GM18867 (cell line): ENCODE results near the gene ADCY1.
"Not testable (repeated sequence)": the region's sequence is repeated elsewhere in the genome, so short reads cannot be mapped to it uniquely, and the experiment has no call there.

ENCODE experiments used
- ATAC-seq: cut with Tn5 transposase; IDR thresholded peaks from one replicate; pipeline ENCODE4 v1.9.1; 2021; ENCODE audit warnings: mild to moderate bottlenecking, moderate library complexity; ENCODE audit not compliant: unreplicated experiment

Gene ADCY1

DNA sequence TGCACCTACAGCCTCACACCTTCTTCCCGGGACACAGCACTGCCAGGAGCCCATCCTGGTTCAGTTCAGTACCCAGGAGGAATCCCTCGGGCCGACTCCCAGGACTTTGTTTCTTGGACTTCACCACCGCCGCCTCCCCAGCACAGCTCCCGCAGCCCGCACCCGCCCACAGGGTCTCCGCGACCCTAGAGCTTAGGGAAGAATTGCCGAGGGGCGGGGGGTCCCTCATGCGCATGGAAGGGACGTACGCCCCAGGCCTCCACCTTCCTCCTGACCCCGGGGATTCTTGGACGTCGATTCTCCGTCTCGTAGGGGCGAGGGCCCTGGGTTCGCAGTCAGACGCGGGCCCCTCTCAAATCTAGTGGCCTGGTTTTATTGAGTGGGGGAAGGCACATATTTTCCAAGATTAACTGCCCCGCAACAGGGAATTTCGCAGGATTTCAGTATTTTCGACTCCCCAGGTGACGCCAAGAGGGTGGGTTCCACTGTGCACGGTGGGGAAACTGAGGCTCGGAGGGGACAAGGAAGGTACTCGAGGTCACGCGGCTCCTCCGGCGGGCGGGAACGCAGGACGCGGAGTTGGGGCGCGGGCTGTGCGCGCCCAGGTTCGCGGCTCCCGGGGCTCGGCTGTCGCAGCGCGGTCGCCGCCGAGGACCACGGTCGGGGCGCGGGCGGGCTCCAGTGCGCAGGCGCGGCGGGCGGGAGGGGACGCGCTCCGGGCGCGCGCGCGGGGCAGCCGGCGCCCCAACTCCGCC, at the start of gene ADCY1:
Gene ADCY1 (plus strand): TSS at position 708 of the 755 bp plus-strand sequence. CDS start 176 bp downstream, outside the sequence.
- ATAC-seq = no peak

- ATAC-seq = no peak
Observed at GRCh38 chr7:45524445-45524844, 49.7 kb upstream of the ADCY1 start.

- no peak for ATAC-seq
Observed at GRCh38 chr7:45525057-45525456, 49.1 kb upstream of the ADCY1 start.

- no peak for ATAC-seq
Observed at GRCh38 chr7:45543473-45543872, 30.7 kb upstream of the ADCY1 start.

- ATAC-seq = not testable (repeated sequence)
Observed at GRCh38 chr7:45545105-45545710, 29.0 kb upstream of the ADCY1 start.

DNA sequence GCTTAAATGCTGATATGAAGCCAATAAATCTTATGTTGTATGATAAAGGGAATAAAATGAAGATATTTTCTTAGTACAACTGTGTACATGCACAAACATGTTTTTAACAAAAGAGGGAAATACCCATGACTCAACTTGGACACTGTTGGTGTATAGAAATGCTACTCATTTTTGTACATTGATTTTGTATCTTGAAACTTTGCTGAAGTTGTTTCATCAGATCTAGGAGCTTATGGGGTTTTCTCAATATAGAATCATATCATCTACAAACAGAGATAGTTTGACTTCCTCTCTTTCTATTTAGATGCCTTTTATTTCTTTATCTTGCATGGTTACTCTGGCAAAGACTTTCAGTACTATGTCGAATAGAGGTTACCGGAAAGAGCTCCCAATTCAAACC, 25.3 kb upstream of the ADCY1 start:
- ATAC-seq = not testable (repeated sequence)

GRCh38 chr7:45563401-45563800, 10.8 kb upstream of the ADCY1 start:
- ATAC-seq = no peak

- no peak for ATAC-seq
Observed at GRCh38 chr7:45563941-45564461, 10.2 kb upstream of the ADCY1 start.

- ATAC-seq = no peak
Observed at GRCh38 chr7:45564485-45564884, 9.7 kb upstream of the ADCY1 start.

- ATAC-seq = no peak
Observed at GRCh38 chr7:45564886-45565455, 9.2 kb upstream of the ADCY1 start.

GRCh38 chr7:45566386-45566785, 7.8 kb upstream of the ADCY1 start:
- ATAC-seq = no peak

DNA sequence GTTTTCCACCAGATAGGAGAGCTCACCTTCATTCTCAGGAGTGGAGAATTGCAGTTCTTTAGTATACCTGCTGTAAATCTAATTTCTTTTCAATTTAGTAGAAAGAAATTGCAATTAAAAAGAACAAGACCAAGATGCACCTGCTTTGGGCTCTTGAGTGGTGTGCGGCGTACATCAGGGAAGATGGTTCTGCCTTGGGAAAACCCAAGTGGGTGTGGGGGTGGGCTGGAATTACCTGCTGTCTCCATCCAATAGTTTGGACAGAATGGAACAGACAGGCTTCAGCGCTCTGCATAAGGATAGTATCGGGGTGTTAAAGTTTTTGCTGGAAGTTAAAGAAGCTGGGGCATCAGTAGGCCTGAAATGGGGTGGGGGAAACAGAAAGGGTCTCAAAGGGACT, 7.2 kb upstream of the ADCY1 start:
- ATAC-seq = no peak

GRCh38 chr7:45567713-45568112, 6.5 kb upstream of the ADCY1 start:
- ATAC-seq = no peak

DNA sequence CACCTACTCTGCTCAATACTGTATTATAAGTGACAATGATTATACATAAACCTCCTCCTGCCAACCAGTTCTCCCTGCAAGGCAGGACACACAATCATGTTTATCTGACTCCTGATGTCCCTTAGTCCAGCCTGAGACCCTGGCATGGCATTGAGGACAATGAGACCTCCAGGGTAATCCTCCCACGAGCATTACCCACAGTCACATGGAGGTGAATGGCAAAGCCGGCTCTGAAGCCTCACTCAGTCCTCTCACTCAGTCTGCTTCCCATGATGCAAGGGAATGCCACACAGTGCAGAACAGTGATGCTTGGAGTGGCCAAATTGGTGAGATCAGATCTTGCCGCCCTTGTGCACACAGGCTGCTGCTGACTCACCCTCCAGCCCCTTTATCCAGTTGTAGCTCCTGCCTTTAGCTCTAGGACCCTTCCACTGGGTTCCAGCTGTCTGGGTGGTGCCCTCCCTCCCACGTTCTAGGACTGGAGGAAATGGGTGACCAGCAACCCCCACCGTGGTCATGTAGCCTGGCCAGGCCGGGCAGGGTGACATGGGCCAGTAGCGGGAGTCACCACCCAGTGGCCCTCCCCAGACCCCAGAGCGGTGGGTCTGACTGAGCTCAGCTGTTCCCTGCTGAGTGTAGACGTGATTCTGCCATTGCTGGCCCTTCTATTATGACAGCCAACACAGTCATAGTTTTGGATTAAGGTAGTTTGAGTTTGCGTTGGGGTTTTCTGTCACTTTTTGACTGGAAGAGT, 5.5 kb upstream of the ADCY1 start:
- ATAC-seq = no peak

DNA sequence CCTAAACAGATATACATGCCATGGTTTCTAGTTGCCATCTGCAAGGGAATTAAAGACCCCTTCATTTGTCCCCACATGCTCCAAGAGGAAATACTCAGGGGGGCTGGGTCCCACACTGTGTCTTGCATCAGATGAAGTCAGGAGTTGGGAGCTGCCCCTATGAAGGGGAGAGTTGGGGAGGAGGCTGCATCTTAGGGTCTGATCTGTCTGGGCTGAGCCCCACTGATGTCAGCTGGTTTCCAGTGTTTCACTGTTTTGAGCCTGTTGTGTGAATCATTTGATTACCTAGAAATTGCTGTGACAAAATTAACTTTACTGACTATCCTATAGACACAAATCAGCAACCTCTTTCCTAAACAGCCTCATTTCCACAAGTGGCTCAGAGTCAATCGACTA, 4.9 kb upstream of the ADCY1 start:
- no peak for ATAC-seq

GRCh38 chr7:45570797-45571196, 3.4 kb upstream of the ADCY1 start:
- ATAC-seq = no peak

DNA sequence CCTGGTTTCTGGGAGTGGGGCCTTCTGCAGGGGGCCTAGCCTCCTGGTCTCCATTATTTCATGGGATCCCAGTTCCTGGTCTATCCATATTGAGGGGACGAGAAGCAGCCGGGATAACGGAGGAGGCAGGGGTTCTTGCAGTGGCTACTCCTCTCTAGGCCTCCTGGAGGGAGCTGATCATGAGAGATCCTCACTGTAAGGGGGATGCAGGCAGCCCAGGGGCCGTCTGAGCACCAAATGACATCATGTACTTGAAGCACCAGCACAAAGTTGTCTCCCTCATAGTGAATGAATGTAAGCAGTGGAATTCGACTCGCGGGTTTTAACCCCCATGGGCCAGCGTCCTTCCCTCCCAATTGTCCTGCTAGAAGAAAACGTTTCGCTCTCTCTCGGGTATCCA, 964 bp upstream of the ADCY1 start:
- no peak for ATAC-seq

GRCh38 chr7:45574416-45574668, 174 bp downstream of the ADCY1 start:
- no peak for ATAC-seq

- no peak for ATAC-seq
Observed at GRCh38 chr7:45574669-45575500, 717 bp downstream of the ADCY1 start.

- no peak for ATAC-seq
Observed at GRCh38 chr7:45575501-45576248, 1.5 kb downstream of the ADCY1 start.
